Measurements from ENCODE around the gene CRISPLD2. TPM values are rescaled to one million over a fixed set of nuclear protein-coding genes. Genes with fewer than 3 reads are reported as not detected.

CRISPLD2 gene
- 39.8 TPM for total RNA-seq

GRCh38 chr16:84819644-84820304 is at the start of gene CRISPLD2:
Gene CRISPLD2, plus strand, starts transcription at chr16:84819985. Its CDS starts 18,511 bp downstream, at chr16:84838496.

Other genes with a start within 250 kb of the CRISPLD2 start
- gene COTL1, start 201.9 kb upstream of the CRISPLD2 start, total RNA-seq, result 65.5 TPM
- gene KLHL36, start 171.5 kb upstream of the CRISPLD2 start, total RNA-seq, result 54.0 TPM
- gene USP10, start 120.0 kb upstream of the CRISPLD2 start, total RNA-seq, result 104 TPM
- 39.6 TPM for gene ZDHHC7, start 191.6 kb downstream of the CRISPLD2 start, total RNA-seq
- 21.8 TPM for gene KIAA0513, start 207.8 kb downstream of the CRISPLD2 start, total RNA-seq